Astrocyte of the spinal cord (primary cell): ENCODE data around the gene COPS3.

Experiments
- DNase-seq: peaks from one replicate; pipeline ENCODE4 v3.0.0; 2011; ENCODE audit warnings: low read depth, low spot score
- H3K4me3 ChIP-seq: 2 replicates; pipeline ENCODE4 v1.5.1; 2011; ENCODE audit warnings: low read depth, mild to moderate bottlenecking, low read length, moderate library complexity
- CTCF ChIP-seq: IDR thresholded peaks from 2 replicates; pipeline ENCODE4 v1.5.1; 2012; ENCODE audit warnings: low read depth, mild to moderate bottlenecking, low read length, inconsistent platforms
- in situ Hi-C: cut with HindIII; loops from 2 replicates; pipeline ENCODE4 v1.10.0; 2017; ENCODE audit warnings: low sequenced_read_pairs

COPS3 gene

GRCh38 chr17:17322516-17323510 is 41.8 kb upstream of the COPS3 start:
- TF ChIP-seq CTCF, result no peak
- in situ Hi-C loops, result no loop called here
- no peak for DNase-seq
- H3K4me3 ChIP-seq, result no peak overlapping the region

GRCh38 chr17:17321356-17322025 is 40.4 kb upstream of the COPS3 start:
- in situ Hi-C loops, result no loop called here
- DNase-seq, result no peak

GRCh38 chr17:17320911-17321220 is 39.8 kb upstream of the COPS3 start:
- no peak overlapping the region for H3K4me3 ChIP-seq
- in situ Hi-C loops, result no loop called here
- TF ChIP-seq CTCF, result no peak
- DNase-seq, result no peak

More at GRCh38 chr17:17321356-17322025, 40.4 kb upstream of the COPS3 start:
- no peak for TF ChIP-seq CTCF
- no peak overlapping the region for H3K4me3 ChIP-seq

- no peak overlapping the region for H3K4me3 ChIP-seq
- in situ Hi-C loops, result no loop called here
- no peak for TF ChIP-seq CTCF
- no peak for DNase-seq
Measured at GRCh38 chr17:17320188-17320910, 39.3 kb upstream of the COPS3 start.

GRCh38 chr17:17315142-17315821 is 34.2 kb upstream of the COPS3 start:
- no peak overlapping the region for H3K4me3 ChIP-seq
- in situ Hi-C loops, result no loop called here
- TF ChIP-seq CTCF, result no peak
- DNase-seq, result no peak

- in situ Hi-C loops, result no loop called here
- H3K4me3 ChIP-seq, result no peak overlapping the region
- no peak for DNase-seq
- no peak for TF ChIP-seq CTCF
Measured at GRCh38 chr17:17314501-17315071, 33.5 kb upstream of the COPS3 start.
